Hindlimb muscle (tissue), 1 donor: ENCODE results near the gene ETV5. TPM values are rescaled to one million over a fixed set of nuclear protein-coding genes. Genes with fewer than 3 reads are reported as not detected.

Source experiments
- DNase-seq: peaks from one replicate; pipeline ENCODE4 v3.0.0-alpha.2; 2013
- polyA plus RNA-seq: library from polyadenylated mRNA; unstranded; fragments of 120-200 nt; gene quantifications from one replicate; pipeline ENCODE4 v1.2.1, GENCODE V29; 2013; ENCODE audit not compliant: insufficient read length

ETV5 gene
- polyA plus RNA-seq, result 23.1 TPM

DNA sequence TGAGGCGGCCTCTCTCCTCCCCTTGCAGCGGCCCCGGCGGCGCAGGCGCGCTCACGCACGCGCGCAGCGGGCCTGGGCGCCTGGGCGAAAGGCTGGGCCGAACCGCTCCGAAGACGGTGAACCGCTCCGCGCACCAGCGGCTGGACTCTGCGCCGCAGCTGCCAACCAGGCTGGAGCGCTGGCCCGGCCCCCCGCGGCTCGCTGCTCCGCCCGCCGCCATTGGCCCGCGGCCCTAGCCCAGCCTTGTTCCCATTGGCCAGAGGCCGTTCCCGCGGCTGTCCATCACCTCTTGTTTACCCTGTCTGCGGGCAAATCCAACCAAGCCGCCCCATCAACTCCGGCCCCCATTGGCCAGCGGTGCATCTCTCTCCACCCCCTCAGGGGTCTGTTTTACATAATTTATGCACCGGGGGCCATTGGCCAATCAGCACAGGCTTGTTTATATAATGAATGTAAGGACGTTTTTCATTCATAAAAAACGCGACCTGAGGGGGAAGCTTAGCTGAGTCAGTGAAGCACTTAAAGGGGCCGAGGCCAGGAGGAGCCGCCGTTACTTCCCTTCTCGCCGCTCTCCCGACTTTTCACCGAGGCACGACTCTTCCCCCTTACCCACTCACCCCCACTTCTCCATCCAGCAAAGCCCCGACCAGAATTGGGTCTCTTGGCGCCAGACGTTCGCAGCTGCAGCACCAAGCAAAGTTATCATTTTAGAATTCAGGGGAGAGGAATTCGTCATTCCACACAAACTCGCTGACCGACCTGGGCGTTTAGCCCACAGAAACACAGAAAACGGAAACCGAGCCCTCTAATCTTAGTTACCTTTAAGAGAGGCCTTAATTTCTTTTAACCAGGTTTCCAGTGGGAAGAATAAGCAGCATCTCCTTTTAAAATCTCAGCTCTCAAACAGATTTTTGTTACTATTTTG, at the start of gene ETV5:
ETV5 (minus strand) TSS at position 149 of the 925 bp plus-strand sequence. CDS start 3,221 bp downstream, outside the sequence.
- peak; percentile 98 for DNase-seq

DNA sequence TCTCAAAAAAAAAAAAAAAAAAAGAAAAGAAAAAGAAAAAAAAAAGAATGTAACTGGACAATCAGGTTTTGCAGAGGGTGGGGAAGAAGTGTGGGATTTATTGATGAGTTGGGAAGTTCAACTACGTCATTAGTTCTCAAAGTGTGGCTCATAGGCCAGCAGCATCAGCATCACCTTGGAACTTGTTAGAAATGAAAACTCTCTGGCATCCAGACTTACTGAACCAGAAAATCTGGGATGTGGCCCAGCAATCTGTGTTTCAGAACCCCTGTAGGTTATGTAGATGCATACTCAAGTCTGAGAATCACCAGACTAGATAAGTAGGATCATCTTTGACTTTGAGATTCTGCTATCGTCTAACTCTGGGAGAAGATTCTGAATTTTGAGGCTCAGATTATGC, 45.8 kb upstream of the ETV5 start:
- no peak for DNase-seq

DNA sequence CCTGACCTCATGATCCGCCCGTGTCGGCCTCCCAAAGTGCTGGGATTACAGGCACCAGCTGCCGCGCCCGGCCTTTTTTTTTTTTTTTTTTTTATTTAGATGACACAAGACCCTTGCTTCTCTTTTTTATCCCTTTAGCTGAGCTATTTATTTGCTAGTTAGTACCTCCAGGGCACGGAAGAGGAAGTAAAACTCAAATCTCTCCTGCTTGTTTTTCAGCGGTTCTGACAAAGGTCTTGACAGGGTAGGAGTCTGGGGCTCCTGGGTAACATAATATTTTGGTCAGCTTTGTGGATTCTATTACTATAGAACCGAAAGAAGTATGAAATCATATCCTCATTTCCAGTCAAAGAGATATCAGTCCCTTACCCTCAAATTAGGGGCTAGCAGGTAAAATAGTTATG, 44.0 kb upstream of the ETV5 start:
- DNase-seq, result no peak

DNA sequence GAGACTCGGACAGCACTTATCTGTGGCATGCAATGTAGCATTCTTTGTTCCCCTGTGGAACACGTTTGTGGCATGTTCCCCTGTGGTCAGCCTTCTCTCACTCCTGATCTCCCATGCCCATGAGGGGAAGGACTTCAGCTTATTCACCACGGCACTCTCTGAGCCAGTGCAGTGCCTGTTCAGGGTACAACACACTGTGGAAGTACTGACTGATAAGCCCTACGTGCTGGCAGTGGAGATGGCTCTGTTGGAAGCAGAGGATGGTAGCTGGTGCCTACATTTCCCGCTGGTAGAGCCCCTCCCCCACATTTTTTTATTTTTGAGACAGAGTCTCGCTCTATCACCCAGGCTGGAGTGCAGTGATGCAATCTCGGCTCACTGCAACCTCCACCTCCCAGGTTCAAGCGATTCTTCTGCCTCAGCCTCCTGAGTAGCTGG, 43.5 kb upstream of the ETV5 start:
- DNase-seq, result no peak

DNA sequence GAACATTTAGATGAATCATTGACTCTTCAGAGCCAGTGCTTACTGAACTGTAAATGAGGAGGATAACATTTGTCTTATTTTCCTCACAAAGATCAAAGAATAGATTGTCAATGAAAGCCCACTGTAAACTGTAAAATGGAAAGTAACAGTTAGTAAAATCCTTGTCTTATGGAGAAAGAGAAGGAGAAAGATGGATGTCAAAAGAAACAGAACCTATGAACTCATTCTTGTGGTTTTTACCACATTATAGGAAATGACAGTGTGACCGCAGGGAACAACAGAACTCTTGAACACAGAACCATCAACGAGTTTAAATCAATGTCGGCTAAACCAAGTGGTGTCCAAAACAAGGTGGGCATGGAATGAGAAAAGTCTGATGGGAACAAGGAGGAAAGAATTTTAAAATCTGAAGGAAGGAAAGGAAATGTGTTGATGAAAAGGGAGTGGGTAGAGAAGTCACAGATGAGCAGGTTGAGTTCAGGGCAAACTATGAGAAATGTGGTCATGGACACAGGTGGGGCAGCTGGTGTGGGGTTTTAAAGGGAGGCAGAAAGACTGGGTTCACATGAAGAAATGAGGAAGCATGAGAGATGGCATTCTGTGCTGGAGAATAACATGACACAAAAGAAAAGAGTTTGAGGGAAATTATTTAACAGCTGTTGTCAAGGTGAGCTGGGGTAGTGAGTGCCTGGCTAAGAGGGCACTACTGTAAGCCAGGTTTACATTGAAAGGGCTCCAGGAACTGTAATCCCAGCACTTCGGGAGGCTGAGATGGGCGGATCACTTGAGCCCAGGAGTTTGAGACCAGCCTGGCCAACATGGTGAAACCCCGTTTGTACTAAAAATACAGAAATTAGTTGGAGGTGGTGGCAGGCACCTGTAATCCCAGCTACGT, 42.4 kb upstream of the ETV5 start:
- no peak for DNase-seq

DNA sequence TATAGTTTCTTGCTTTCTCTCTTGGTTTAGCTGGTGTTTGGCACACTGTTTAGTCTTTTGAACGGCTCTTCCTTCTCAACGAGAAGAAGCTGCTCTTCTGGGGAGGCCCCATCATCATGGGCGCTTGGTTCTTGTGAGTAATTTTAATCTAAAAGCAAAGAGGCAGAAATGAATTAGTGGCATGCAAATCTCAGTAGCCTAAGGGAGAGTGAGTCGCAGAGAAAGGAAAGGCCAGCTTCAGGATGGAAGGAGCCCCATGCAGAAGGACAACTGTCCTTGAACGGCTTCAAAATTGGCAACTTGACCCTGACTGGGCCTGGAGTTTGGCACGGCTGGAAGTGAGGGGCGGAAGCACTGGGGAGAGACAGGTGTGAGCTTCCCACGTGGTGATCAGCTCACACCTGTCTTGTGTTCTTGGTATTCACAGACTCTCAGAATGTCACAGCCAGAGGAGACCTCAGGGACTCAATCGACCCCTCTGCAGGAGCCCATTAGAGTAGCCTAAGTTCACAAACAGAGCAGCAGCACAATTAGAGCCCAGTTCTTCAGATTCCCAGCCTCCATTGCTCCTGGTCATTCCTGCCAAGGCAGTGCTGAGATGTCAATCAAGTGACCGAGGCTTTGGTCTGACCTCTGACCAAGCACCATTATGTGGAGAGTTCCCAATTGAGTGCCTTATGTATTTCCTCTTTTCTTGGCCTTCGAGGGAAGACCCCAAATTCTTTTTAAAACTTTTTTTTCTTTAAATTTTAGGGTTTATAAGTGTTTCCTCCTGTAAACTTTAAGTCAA, 41.3 kb upstream of the ETV5 start:
- no peak for DNase-seq

DNA sequence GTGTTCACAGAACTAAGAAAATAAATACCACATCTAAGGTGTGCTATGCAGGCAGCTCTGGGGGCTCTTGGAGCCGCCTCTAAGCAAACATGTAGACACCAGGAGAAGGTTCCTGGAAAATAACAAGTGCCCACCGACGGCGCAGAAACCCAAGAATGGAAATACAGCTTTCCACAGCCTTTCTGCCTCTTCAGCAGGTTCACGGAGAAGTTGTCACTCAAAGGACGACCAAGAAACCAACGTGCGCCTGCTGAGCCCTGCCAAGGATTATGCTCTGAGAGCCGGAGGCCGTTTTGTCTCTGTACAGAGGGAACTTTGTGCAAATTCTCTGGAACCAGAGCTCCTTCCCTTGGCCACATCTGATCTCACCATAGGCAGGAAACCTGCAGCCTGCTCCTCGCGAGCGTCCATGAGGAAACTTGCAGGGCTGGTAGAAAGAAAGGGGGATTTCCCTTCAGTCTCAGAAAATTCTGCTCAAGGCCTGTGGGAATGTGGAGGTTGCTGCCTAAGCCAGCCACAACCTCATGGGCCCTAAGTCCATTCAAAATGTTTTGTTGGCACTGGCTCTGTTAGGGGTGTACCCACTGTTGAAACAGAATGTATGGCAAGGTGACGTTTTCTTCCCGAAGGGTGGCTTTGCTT, 40.6 kb upstream of the ETV5 start:
- DNase-seq, result no peak

DNA sequence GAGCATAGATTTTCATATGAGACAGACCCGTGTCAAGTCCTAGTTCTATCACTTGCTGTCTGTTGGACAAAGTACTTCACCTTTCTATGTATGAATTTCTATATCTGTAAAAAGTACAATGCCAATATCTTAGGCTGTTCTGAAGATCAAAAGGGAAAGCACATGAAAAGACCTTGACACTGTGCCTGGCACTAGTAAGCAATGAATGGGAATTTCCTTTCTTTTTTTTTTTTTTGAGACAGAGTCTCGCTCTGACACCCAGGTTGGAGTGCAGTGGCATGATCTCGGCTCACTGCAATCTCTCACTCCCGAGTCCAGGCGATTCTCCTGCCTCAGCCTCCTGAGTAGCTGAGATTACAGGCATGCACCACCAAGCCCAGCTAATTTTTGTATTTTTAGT, 35.4 kb upstream of the ETV5 start:
- DNase-seq, result no peak

DNA sequence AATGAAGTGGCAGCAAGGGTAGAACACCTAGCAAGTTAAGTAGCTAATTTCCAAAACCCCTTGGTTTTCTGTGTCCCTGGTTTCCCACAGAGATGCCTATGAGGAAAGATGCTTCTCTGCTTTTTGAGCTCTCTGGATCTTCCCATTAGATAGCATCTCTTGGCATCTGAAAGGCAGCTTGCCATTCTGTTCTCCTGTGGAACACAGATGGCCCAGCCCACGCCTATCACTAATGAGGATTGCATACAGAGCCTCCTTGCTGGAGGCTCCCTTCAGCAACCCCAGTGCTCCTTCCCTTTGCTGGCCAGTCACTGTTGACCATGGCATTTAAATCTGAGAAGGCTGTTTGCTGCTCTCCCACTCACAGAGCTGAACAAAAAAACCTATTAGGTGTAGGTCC, 34.4 kb upstream of the ETV5 start:
- DNase-seq, result no peak

DNA sequence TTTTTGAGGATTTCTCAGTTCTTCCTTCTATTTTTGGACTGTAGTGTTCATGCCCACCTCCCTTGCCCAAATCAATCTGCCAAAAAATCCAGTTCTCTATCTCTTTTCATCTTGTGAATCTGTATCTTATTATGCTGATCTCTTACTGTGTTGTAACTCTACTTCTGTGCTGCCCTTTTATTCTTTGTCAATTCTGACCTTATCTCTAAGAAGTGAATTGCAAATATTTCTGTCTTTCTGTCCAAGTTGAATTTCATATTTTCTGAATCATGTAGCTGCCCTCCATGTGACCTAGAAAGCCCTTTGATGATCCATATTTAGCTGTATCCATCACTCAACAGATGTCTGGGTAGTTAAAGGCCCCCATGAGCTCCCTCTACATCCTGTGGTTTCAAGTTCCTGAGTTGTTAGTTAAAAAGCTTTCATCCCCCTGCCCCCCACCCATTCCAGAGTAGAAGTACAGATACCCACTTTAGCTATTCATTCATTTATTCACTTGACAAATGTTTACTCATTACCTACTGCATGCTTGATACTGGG, 33.6 kb upstream of the ETV5 start:
- no peak for DNase-seq

DNA sequence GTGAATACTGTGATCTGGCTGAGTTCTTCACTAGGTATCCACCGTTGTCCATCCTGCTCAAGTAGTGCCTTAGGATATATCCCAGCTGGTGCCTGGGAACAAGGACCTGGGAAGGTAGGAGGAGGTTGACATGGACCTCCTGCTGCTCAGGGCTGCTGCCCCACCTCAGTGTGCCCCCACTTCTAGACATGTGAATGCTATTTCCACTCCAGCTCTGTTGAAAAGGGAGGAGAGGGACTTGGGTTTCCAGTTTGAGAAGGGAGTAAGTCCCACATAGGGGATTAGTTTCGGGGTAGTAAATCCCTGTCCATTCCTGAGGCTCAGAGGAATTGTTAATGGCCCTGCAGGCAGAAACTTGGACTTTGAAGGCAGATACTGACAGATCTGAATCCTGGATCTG, 32.9 kb upstream of the ETV5 start:
- DNase-seq, result no peak

DNA sequence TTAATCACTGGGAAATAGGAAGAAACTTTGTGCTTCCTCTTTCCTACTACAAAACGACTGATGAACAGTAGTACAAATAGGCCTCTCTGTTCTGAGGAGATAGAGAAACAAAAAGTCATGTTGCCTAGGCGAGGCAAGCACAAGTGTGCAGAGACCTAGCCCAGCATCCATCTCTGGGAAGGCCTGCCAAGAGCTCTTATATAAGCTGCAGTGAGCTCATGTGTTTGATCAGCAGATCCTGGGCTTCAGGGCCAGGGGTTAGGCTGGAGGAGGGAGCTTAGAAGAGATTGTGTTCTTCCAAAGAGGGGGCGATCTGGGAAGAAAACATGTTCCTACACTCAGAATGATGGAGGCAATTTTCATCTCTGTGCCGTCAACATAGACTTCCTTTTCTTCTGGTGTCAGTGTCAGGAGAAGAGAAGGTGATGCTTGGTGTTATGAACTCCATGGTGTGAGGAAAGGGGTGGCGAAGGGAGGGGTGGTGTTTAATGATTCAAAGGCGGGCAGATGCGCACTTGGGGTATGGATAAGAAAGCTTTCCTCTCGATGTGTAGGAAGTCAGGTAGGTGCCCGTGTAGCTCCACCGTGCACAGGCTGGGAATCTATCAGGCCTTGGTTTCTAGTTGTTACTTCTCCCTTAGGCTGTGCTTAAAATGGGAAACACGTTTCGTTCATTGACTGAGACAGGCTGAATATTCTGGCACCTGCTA, 29.5 kb upstream of the ETV5 start:
- no peak for DNase-seq

DNA sequence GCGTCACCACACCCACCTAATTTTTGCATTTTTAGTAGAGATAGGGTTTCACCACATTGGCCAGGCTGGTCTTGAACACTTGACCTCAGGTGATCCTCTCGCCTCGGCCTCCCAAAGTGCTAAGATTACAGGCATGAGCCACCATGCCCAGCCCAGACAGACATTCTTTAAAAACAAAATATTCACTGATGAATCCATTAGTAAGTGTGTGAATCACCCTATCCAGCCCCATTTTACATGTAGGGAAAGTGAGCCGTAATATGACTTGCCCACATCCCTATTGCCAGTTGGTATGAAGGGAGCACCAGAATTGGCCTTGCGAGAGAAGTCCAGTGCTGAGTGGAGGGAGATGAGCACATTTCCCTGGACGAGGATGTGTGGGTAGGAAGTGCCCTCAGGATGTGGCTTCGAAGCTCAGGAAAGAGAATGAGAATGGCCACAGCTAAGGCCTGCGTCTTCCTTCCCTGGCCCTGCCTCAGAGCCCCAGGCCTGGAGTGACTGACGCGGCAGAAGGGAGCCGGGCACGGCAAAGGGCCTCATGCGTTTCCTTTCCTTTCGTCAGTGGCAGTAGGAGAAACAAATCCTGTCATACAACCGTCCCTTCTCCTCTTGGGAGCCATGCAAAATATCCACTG, 28.3 kb upstream of the ETV5 start:
- no peak for DNase-seq

DNA sequence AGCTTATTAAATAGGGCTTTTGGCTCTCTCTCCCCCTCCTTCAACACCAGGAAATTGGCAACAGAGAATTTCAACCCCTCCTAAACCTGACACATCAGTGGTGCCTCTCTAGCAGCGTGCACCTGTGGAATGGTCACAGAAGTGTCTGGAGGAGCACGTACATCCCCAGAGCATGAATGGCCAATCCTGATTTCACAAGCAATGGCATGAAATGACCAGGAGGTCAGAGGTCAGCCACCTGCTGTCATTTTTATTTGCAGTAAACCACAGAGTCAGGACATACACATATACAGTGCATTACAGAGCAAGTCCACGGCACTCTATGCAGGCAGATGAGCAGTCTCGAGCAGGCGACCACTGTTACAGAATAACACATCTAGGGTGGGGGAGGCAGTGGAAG, 25.1 kb upstream of the ETV5 start:
- no peak for DNase-seq

DNA sequence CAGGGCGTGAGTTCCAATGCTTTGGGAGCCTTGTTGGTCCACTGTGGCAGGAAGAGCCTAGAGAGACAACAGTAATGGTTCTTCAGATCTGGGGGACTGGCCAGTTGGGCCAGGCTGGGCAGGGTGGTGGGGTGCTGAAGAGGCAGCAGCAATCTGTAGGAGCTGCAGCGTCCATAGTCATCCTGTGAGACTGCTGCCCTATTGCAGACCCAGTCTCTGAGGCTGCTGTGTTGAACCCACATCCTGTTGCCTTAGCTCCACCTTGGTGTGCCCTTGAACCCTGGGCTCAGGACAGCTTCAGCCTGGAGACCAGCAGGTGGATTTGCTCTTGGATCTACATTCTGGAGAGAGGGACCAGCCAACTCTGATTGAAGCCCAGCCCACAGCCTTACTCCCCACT, 23.6 kb upstream of the ETV5 start:
- DNase-seq, result no peak

DNA sequence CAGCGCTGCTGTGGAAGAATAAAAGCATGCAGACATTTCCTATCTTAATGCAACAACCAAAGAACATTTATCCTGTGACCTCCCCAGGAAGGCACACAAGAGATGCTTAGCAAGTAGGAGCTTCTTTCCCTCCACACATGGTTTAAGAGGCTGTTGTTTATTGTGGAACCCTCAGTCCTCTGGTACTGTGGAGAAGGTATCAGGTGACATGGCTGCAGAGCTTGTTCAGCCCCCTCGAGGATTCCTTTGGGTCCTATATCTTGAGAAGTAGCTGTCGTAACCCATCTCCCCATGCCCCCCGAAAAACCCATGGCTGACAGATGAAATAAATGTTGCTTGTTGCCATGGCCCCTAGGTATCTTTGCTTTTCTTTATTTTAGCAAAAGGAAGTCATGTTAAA, 20.3 kb upstream of the ETV5 start:
- DNase-seq, result no peak

DNA sequence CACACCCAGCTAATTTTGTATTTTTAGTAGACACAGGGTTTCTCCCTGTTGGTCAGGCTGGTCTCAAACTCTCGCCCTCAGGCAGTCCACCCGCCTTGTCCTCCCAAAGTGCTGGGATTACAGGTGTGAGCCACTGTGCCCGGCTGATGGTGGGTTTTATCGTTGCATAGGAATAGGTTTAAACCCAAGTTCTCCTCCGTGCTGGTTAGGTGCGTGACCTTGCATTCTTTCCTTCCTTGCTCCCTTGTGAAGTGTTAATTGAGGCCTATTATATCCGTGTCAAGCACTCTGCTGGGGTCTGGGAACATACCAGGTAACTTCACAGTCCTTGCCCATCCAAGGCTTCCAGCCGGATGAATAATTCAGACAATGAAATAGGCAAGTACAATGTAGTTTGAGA, 19.3 kb upstream of the ETV5 start:
- no peak for DNase-seq

DNA sequence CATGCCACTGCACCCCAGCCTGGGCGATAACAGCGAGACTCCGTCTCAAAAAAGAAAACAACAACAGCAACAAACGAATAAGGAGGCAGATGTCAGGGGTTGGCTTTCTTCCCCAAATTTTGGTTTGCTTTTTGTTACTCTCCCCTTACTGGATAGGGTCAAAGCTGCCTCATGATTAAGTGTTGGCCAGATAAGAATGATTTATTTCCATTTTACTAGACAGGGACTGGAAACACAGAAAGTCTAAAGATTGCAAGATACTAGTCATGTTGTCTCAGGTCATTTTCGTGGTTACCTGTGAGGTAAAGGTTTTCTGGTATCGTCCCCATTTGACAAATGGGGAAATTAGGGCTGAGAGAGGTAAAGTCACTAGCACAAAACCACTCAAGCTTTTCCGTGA, 18.6 kb upstream of the ETV5 start:
- DNase-seq, result no peak

DNA sequence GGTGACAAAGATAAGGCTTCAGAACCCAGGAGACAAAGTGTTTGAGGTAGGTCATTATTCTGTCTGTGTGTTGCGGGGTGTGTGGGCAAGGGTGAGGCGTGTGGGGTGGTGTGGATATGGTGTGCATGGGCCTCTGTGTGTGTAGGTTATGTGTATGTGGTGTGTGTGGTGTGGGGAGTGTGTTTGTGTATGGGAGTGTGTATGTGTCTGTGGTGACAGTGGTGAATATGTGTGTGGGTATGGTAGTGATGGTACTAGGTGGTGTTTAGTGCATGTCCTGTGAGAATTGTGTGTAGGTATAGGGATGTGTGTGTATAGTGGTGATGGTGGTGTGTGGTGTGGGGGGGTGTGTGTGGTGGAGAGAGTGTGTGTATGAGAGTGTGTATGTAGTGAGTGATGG, 16.2 kb upstream of the ETV5 start:
- DNase-seq, result no peak

DNA sequence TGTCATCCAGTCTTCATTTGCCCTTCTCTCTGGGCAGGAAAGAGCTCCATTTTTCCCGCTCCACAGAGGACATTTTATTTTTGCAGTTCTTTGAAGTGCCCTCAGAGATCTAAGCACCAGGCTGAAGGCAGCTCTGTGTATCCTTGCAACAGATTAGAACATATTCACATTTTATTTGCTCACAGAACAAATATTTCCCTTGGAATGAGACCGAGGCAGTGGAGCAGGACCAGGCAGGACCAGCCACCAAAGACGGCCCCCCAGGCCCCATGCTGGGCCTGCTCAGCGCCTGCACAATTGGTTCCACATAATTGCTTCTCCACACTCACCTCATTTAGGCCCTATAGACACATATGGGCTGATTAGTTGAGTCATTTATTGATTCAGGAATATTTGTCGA, 15.7 kb upstream of the ETV5 start:
- no peak for DNase-seq

DNA sequence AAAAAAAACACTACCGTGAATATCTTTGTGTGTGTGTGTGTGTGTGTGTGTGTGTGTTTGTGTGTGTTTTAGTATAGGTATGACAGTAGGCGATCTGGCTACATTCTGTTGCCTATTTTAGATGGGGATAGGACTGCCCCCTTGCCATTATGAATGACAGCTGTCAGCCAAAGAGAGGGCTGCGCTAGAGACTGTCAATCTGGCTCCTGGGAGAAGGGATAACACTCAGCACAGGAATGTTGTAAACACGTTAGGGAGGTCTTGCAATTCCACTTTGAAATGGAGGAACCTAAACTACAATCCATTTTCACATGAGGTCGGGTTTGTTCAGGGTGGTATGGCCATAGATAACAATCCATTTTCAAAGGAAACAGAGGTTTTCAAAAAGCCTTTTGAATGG, 14.1 kb upstream of the ETV5 start:
- DNase-seq, result no peak
